Mesenteric fat pad (tissue), 1 donor: ENCODE measurements around the gene PEX10. TPM values are rescaled to one million over a fixed set of nuclear protein-coding genes. Genes with fewer than 3 reads are reported as not detected.

Experiments
- DNase-seq: peaks from one replicate; pipeline ENCODE4 v3.0.0-alpha.2; 2020; ENCODE audit warnings: low spot score
- total RNA-seq: library from RNA; stranded (reverse); fragmentation: NEBNext Ultra II Directional; extraction: Animal tissue kit (Norgen Biotek cat#: 25700); gene quantifications from one replicate; pipeline ENCODE4 v1.2.1, GENCODE V29; 2021
- donor health status: DM: yes; HTN: yes; CAD: no.

PEX10 gene
- total RNA-seq, 1 donor from 2014 or later, result 23.9 TPM

DNA sequence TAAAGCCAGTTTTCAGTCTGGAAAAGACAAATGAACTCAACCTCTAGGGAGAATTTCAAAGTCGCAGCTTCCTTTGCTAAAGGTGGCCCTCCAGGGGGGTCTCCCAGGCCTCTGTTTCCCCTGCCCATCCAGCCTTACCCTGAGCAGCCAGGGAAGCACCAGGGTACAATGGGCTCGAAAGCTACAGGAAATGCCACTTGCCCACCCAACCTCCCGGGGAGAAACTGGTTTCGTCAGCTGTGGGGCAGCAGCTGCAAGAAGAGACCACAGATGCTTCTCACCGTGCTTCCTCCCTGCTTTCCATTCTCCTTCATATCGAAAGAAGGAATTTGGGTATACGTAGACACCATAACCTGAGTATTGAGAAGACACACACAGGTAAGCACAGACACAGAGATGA lies 22.7 kb downstream of the PEX10 start:
- no peak for DNase-seq

- no peak for DNase-seq
Measured at GRCh38 chr1:2388004-2388913, 24.1 kb downstream of the PEX10 start.

GRCh38 chr1:2386636-2387611 lies 25.4 kb downstream of the PEX10 start:
- no peak for DNase-seq

DNA sequence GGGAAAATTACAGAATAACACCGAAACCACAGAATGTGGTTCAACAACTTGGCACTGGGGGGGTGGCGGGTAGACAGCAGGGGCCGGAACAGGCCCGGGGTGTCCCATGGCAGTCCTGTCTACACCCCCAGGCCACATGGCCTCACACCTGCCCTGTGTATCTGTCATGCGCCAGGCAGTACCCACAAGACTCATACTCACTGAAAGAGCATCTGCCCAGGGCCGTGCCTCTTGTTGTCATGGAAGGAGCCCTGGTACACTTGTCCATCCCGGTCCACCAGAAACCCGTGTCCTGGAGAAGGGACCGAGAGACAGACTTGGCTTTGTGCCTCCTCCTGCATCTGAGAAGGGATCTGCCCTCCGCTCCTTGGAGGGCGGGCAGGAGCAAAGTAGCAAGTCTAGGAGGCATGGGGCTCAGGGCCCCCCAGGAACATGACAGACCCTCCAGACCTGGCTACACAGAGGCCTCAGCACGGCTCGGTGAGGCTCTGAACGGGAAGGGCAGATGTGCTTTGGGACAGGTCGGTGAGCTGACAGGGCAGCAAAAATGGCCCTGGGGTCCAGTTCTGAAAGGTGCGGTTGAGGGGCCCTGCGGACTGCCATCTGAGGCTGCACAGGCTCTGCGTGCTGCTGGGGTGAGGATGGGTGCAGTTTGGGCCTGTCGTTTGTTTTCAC lies 26.6 kb downstream of the PEX10 start:
- no peak for DNase-seq

DNA sequence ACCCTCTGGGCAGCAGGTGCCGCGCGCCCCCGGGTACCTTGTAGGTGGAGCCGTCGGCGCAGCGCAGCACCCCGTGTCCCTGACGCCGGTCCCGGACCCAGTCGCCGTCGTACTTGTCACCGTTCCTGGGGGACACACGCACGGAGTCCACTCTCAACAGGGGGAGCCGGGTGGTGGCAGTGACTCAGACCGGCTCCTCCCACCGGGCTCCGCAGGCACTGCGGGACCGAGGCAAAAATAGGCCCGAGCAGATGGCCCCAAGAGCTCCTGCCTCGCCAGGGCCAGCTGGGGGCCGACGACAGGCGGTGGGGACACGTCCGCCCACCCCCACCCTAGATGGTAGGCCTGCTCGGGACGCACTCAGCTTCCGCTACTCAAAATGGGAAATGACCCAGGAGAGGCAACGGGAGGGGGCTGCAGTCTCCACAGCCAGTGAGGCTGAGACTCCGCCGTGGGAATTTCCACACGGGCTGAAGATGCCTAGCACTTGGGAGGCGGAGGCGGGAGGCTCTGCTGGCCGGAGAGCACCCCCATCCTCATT lies 27.4 kb downstream of the PEX10 start:
- DNase-seq, result no peak

GRCh38 chr1:2384130-2384860 lies 28.1 kb downstream of the PEX10 start:
- no peak for DNase-seq

DNA sequence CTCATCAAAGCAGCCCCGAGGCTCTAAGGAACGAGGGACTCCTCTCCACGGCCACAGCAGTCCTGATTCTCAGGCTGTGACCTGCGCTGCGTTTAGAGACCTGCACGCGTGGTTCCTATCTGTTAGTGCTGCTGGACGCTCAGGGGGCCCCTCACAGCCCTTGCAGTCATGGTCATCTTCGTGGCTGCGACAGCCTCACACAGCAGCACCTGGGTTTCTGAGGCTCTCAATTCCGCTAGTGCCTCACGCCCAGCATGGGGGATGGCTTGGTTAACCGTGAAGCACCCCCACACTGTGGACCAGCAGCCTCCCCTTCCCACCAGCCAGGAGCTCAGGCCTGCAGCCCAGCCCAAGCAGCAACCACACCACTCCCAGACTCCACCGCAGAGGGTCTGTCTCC lies 28.8 kb downstream of the PEX10 start:
- DNase-seq, result no peak

DNA sequence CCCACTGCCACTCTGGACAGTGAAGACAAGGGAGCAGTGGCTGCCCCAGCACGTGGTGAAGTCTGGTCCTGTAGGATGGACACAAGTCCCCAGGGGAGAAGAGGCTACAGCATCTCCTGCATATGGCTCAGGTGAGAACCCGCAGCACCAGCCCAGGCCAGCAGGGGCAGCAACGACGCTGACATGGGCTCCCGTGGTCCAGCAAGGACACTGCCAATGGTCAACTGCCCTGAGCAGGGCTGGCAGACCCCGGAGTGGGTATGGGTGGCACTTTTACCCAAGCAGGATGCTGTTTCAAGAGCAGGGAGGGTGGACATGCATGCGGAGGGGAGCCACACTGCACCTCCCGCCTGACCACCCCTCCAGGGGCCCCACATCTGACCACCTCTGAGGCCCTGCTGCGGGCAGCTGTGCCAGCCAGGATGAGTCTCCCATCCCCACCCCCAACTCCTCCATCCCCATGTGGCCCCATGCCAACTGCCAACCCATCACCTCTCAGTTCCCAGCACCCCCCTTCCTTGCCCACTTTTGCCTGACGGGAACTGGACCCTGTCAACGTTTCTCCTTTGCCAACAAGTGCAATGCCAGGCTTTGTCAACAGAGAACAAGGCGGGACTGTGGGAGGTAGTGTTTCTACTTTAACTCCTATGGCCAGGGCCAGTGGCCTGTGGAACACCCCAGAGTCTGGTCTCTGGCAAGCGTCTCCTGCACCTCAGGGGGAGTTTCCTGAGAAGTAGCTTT lies 29.6 kb downstream of the PEX10 start:
- DNase-seq, result no peak

- peak; percentile 95 for DNase-seq
Measured at GRCh38 chr1:2381741-2382620, 30.4 kb downstream of the PEX10 start.

DNA sequence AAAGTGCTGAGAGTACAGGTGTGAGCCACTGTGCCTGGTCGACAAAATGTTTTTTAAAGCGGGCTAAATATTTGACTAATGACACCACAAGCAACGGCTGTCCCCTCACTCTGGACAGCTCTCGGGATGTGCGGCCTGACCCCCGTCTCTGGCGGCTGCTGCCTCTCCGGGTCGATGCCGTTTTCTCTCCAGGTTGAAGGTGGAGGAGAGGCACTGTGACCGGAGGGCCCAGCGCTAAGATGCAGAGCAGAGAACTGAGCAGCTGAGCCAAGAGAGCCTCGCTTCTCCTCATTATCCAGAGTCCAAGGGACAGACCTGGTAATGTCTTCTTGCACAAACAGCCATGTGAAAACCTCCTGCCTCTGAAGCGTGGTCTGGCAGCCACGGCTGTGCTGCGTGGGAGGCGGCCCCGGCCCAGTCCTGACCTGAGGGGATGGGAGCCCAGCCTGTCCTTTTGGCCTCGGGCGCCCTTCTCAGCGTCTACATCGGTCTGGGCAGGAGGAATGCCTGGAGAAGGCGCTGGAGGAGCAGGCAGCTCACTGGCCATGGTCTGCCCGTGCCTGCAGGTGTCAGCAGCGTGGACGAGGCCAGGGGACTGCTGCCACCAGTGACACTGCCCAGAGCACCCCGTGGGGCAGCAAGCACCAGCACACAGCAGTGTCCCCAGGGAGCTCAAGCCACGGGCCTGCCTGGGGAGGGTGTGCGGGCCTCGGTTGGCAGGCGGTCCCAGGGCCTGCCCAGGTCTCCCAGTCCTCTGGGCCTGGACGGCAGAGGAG lies 31.4 kb downstream of the PEX10 start:
- no peak for DNase-seq

DNA sequence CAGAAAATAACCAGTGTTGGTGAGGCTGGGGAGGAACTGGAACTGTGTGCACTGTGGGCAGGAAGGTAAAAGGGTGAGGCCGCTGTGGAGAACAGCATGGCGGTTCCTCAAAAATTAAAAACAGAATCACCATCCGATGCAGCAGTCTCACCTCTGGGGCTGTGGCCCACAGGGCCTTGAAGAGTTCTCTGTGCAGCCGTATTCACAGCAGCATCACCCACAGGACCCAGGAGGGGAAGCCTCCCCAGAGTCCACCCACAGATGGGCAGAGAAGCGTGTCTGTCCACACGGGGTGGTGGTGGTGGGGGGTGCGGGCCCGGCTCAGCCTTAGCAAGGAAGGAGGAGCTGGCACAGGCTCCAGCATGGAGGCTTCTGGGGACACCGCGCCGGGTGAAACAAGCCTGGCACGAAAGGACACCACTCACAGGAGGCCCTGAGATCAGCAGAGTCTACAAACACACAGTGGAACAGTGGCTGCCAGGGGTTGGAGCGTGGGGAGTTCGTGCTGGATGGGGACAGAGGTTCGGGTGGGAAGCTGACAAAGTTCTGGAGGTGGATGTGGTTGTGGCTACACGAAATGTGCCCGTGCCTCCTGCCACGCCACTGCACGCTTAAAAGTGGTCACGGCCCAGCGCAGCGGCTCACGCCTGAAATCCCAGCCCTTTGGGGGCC lies 32.5 kb downstream of the PEX10 start:
- no peak for DNase-seq

DNA sequence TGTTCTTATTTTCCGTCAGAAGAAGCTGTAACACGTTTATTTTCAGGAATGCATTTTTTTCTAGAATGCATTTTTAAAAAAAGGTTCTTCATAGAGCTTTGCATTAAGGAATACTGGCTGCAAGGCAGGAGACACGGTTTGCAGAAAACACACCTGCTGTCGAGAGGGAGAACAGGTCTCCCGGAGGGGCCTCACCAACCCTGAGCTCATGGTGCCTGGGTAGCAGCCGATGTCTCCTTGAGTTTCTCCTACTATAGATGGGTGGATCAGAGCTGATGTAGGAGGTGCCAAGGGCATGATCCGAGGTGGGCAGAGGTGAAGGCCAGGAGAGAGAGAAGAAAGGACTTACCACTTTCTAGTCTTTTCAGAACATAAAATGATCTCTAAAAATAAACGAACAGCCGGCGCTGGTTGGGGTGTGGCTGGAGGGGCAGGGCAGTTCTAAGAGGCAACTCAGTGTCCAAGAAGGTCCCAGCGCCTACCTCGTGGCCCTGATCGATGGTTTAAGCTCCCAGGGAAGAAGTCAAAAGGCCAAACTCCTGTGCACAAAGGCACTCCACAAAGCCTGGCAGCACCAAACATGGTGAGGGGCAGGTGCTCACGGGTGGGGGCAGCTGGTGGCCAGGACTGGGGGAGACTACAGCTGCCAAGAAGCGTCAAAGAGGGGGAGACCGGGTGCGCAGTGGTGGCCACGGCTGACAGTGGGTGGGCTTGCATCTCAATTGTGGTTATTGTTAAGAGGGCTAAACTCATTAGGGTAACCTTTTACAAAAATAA lies 33.2 kb downstream of the PEX10 start:
- no peak for DNase-seq

DNA sequence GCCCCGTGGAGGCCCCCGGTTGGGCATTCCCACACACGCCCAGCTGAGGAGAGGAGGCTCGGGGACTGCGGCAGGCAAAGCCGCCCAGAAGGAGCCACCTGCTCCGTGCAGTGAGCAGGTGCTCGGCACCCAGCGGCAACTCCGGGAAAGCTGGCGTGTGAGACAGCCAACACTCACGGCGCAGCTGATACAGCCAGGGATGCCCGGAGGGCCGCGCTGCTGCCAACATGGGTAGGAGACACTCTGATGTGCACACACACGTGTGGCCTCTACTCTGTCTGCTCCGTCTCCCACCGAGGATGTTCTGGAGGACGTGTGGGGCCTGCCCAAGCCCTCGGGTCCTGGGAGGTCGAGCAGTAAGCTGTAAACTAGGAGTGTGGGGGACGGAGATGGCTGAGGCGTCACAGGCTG lies 33.9 kb downstream of the PEX10 start:
- no peak for DNase-seq

DNA sequence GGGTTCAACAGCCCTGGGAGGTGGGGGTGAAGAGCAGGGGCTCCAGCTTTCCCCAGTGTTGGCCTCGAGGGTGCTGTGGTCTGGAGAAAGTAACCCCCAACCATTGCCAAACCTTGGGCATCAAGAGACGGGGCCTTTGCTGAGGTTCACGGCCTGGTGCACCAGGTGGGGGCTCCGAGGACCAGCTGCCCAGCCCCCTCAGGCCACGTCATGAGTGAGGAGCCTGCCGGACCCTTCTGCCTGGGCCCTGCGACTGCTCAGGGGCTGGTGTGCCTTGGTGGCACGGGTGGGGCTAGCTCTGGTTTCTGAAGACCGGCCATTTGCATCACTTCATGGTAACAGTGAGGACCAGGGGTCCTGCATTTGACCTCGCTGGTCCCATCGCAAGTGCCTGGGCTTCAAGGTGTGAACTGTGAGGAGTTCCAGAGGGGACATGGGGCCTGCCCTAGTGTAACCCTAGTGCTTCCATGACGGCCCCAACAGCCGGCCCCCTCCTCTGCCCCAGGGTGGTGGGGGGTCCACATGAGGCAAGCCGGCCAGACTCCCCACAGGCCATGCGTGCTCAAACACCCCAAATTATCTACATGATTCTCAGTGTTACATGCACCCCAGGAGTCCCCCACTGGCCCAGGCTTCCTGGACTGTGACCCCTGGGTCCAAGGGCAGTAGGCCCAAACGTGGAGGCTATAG lies 34.5 kb downstream of the PEX10 start:
- DNase-seq, result no peak

- no peak for DNase-seq
Measured at GRCh38 chr1:2376931-2377672, 35.3 kb downstream of the PEX10 start.
